GM04503 (cell line): ENCODE results near the gene CDH13.

Experiments used
- DNase-seq: peaks from one replicate; pipeline ENCODE4 v3.0.0-alpha.2; 2012; ENCODE audit warnings: low read depth

CDH13 gene

DNA sequence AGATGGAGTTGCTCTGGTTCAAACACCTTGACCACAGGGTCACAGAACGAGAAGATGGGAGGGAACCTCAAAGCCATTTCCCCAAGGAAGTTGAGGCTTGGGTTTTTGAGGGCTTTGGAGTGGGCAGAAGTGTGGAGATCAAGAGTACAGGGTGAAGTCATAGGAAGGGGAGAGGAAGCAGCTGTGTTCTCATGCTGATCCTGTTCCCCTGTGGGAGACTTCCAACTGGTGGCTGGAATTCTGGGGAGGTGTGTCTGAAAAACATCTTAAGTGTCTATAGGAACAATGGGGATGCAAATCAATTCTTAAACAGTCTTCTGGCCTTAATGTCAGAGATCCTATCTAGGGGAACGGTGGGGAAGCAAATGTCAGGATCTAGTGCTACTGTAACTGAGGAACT lies 1142.2 kb downstream of the CDH13 start:
- no peak for DNase-seq

DNA sequence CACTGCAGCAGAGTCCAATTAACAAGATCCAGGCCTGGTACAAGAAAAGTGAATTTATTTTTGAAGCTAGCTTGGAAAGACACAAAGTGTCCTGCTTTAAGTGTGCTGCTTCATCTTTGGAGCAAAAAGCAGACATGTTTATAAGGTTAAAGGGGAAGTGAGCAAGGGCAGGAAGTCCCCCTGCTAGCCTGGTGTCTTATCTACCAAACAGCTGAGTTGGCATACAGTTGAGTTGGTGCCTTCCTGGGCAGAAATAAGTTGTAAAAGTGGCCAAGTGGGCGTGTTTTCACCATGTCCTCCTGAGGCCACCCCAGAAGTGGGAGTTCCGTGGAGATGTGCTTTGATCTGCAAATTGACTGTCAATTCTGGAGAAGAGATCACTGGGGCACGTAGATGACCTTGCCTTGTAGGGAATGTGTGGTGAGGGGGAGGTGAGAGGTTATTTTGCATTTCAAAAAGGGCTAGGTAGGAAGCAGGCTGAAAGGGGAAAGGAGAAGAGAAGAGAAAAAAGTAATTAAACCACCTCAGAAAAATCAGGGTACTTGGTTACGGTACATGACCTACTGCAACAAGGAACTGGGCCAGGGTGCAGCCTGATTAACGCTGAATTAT lies 1142.7 kb downstream of the CDH13 start:
- no peak for DNase-seq

DNA sequence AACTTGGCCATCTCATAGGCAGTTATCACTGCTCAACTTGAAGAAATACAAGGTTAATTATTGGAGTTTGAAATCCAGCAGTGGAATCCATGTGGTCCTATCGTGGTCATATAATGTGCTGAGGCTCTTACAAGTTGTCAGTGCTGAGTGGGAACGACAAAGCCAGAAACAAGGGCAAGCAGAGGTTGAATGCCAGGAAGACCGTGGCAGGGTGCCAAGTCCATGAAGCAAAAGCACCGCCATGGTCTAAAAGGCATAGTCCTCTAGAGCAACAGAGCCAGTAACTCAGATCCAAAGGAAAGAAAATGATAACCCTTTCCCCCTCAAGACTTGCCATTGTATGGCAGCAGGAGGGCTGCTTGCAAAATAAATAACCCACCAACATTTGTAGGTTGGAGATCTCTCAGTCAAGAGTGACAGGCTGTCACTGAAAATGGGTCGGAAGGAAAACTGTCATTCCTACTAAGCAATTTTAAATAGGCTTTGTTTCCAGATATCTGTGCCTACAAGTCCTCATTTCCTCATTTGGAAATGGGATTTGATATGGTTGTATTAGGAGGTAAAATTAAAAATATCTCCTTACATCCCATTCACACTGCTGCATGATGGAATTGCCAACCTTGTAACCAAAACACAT lies 1144.7 kb downstream of the CDH13 start:
- no peak for DNase-seq

DNA sequence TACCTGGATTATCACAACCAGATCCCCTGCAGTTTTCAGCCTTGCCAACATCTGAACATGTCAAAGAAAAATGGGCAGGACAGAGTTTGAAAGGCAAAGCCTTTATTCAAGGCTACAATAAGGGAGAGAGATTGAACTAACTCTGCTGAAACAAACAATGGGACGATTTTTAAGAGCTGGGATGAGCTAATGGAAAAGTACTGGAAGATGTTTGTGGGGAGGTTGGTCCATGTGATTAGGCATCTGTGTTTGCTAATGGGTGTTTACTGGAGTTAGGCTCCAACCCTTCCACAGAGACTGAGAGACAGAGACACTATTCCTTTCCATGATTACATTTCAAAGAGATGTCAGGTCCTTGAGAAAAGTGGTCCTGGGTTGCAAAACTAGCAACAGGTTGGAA lies 1146.0 kb downstream of the CDH13 start:
- DNase-seq, result no peak

DNA sequence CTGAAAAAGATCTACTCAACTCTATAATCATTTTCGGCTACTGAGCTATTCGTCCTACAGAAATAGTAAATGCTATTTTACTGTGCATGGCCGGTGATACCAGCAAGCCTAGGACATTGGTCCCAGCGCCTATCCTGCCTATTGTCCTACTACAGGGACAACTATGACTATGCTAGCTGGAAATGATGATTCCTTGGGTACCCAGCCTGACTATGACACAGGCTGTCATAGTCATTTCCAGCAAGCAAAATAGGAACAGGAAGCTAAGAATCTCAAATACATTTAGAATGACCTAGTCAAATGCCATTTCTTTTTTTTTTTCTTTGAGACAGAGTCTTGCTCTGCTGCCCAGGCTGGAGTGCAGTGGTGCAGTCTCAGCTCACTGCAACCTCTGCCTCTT lies 1147.3 kb downstream of the CDH13 start:
- no peak for DNase-seq

DNA sequence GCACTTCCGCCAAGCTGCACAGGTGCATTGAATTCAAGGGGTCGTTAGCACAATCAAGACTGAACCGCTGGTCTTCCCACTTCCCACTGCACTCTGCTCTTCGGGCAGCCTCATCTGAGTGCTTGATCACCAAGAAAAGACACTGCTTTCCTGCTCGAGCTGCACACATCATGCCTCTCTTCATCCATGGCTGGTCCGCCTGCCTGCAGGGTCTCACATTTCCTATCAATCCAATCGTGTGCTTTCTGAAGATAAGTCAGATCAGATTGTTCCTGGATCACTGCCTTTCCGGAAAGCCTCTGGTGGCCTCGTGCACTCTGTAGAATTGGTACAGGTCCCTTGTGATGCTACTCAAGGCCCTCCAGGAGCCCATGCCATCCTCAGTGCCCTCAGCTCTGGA lies 1150.2 kb downstream of the CDH13 start:
- no peak for DNase-seq

DNA sequence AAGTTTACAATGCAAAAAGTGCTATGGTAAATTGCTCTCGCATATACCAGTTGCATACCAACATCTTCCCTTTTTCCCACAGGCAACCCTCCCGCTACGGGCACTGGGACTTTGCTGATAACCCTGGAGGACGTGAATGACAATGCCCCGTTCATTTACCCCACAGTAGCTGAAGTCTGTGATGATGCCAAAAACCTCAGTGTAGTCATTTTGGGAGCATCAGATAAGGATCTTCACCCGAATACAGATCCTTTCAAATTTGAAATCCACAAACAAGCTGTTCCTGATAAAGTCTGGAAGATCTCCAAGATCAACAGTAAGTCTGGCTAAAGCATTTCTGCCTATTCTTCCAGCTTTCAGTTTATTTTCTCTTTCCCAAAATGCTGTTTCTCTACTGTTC lies 1153.1 kb downstream of the CDH13 start:
- peak; percentile 11 for DNase-seq

DNA sequence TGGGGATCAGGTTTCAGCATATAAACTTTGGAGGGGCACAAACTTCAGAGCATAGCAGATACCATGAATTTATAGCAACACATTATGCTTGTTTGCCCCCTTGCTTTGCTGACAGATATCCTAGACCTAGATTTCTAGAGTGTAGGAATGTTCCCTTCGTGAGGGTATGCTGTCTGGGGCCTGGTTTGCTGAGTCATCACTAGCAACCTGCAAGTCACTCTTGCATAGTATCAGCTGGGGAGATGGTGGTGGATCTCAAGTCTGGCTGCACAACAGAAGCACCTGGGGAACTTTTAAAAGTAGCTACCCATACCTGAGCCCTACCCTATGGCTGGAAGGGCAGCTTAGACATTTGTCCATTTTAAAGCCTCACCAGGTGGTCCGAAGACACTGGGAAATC lies 1158.7 kb downstream of the CDH13 start:
- no peak for DNase-seq

DNA sequence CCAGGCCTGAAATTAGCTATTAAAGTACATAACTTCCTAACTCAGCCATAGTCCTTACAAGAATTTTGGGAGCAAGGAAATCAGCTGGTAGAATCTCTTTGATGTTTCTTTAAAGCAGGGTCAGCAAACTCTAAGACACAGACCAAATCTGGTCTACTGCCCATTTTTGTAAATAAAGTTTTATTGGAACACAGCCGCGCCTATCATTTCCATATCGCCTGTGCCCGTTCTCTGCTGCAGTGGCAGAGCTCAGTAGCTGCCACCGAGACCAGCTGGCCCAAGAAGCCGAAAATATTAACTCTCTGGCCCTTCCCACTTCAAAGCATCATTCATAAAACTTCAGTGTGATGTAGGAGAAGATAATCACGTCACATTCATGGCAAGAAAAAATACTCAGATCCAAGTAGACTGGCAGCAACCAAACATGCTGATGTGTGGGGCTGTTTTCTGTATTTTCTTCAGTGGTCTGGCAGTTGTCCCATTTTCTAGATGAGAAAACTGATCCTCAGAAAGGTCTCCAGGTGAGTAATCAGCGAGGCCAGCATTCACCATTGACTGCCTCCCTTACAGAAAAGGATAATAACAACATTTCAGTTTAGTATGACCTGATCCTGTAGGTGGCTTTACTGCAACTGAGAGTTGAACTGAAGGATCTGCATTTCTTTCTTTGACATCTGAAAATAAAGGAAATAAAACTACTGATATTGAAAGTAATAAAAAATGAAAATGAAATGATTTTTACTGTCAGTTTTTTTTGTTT lies 1163.1 kb downstream of the CDH13 start:
- no peak for DNase-seq

DNA sequence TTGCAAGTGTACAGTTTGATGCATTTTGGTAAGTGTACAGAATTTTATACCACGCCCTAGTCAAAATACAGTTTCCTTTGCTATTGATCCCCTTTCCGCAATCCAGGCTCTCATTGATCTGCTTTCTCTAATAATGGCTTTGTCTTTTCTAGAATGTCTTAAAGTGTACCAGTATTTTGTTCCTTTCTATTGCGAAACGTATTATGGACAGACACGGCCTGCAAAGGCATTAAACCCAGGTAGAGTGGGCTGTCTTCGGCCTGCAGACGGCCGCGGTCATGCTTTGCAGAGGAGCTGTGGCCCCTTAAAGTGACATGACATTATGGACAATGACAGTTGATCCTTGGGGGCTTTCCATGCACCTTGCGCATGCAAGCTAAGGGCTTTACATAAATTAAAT lies 1165.1 kb downstream of the CDH13 start:
- DNase-seq, result no peak

DNA sequence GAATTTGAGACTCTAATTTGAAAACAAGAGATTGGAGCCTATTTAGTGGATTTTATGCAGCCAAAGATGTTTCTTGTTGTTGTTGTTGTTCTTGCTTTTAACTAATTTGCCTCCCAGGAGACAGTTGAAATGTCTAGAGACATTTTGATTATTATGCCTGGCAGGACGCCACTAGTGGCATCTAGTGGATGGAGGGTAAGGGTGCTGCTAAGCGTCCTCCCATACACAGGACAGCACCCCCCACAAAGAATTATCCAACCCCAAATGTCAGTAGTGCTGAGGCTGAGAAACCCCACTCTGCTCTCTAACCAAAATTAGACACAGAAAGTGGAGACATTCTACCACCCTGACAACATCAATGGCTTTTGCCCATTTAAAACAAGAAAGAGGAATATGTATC lies 1165.6 kb downstream of the CDH13 start:
- DNase-seq, result no peak

DNA sequence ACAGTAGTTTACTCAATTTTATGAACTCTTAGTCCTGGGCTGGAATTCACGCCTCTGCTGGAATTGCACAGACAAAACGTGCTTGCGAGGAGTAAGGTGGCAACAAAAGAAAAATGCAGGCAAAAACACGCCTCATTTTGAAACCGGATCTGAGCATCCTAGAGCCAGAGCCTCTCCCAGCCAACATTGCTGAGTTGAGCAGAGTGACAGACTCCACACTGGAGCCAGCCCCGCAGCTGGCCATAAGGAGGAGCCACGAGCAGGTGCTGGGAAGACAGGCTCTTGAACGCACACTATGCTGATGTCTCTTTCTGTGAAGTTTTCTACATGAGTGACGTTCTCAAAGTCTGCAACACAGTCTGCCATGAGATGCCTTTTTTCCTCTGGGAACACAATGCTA lies 1166.4 kb downstream of the CDH13 start:
- no peak for DNase-seq

DNA sequence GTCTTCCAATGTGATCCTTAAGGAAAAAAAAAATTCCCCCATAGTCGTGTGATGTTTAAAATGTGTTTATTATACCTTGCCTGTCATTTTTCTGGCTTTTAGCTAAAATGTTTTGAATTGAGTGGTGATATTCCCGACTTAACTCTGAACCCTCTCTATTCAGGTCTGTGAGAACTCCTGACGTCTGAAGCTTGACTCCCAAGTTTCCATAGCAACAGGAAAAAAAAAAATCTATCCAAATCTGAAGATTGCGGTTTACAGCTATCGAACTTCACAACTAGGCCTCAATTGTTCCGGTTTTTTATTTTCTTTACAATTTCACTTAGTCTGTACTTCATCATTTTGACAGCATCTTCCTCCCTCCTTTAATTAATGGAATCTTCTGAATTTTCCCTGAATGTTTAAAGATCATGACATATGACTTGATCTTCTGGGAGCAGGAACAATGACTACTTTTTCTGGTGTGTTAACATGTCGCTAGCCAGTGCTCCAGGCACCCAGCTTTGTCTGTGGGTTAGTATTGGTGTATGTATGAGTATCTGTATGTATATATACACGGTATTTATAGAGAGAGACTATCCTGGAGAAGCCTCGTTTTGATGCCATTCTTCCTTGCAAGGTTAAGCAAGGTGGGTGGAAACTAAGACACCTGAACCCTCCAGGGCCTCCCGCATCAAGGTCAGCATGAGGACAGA lies 1168.2 kb downstream of the CDH13 start:
- no peak for DNase-seq

DNA sequence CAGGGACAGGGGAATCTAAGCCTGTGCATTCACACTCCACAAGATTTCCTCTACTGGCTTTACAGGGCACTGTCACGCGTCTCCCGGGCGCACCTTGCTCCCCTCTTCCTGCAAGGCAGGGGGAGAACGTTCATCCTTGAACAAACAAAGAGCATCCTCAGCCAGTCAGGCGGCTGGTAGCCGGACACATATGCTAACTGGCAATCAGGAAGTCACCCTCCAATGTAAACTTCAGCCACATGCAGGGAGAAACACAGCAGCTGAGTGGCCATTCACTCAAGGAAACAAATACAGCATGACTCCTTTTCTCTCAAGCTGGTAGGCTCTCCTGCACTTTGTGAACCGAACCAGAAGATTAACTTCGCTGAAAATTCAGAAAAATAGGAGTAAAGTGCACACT lies 1170.2 kb downstream of the CDH13 start:
- DNase-seq, result no peak

DNA sequence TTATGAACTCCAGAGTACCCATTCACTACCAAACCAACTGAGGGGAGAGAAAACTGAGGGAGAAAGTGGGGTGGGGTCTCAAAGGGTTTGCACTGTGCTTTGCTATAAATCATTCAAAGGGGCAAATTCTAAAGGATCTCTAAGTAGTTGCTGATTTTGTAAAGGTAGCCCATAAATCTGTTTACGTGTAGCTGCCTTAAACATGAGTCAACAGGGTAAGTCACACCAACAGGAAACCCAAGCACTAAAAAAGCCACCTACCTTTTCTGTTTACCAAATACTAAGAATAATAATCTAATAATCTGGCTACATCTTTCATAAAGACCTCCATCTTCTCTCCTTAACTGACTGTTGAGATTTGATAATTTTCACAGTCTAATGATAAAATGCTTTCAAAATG lies 1172.6 kb downstream of the CDH13 start:
- DNase-seq, result no peak

DNA sequence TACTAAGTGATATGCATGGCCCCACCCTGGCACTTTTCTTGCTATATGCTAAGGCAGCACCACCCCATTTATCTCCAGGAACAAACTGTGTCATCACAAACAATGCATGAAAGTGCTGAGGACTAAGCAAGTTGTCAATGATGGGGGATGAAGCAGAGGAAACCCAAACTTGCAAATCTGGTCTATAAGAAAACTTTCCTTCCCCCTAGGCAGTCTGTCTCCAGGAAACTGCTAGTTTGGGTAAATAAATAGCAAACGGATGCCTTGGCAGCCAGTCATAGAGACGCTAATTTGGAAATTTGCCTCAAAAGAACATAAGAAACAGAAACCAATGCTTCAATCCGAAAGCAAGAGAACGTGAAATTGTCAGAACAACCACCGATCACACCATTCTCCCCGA lies 1175.4 kb downstream of the CDH13 start:
- peak; percentile 72 for DNase-seq

DNA sequence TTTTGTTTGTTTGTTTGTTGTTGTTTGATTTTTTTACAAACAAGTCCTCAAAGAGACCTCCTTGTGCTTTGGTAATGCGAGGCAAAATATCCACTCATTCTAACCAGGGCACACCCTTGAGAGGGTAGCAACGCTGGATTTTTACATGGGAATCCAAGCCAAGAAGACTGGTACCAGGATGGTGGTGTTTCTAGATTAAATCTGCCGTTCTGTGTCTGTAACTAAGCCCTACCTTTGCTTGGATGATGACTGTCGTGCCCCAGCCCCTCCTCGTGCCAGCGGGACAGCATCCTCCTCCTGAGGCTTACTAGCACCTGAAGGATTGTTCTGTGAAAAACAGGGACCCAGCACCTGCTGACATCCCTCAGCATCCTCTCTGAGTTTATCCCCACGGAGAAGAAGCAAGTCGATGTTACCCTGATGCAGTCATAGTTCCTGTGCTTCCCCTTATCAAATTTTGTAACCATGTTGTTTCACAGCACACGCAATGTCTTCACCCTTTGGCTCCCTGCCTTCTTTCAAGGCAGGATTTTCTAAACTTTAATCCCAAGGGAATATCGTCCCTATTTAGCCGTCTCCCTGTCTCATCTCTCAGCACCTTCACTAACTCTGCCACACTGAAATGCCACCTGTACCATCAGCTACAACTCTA lies 1175.9 kb downstream of the CDH13 start:
- DNase-seq, result no peak

DNA sequence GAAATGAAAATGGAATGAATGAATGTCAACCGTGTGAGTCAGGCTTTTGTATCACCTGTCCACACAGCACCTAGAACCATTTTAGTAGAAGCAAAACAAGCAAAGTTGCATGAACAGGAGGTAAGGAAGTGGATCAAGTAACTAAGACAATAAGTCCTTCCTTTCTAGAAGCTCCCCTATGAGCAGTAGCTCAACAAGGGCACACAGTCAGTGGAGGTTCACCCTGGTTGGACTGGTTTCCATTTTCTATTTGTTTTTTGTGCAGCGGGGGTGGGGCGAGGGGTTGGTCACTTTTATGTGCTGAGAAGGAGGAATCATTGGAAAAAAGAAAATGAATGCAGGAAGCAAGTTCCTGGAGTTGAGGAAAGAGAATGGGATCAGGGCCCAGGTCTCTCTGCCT lies 1177.0 kb downstream of the CDH13 start:
- DNase-seq, result no peak

DNA sequence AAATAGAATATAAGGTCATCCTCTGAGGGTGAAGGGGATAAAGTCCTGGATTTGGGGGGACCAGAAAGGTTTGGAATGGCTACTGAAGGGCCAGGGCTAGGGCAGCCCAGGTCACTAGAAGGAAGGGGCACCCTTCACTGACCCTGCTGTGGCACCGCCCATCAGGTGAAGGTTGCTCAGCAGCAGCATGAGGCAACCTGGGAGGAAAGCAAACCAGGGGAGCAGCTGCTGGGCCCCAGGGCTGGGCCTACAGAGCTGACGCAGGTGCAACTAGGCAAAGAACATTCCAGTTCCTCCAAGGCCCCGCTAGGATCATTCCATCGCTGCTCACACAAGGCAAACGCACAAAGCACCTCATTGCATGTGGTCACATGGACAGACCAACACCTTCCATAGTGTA lies 1177.6 kb downstream of the CDH13 start:
- DNase-seq, result no peak

DNA sequence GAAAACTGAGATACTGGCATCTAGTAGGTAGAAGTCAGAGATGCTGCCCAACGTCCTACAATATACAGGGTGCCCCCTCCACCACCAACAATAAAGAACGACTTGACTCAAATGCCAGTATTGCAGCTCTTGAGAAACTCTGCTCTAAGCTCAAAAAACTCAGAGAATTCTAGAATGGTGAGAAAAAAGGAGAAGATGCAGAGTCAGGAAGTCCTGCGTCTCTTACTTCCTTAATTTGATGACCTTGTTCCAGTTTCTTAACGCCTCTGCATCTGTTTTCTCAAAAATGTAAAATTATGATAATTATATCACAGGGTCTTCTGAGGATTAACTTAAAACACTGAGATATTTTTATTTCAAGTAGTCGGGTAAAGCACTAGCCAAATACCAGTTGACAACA lies 1179.3 kb downstream of the CDH13 start:
- DNase-seq, result no peak

DNA sequence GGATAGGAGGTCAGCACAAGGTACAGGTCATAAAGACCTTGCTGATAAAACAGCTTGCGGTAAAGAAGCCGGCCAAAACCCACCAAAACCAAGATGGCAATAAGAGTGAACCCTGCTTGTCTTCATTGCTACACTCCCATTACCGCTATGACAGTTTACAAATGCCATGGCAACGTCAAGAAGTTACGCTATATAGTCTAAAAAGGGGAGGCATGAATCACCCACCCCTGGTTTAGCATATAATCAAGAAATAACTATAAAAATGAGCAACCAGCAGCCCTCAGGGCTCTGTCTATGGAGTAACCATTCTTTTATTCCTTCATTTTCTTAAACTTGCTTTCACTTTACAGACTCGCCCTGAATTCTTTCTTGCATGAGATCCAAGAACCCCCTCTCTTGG lies 1180.0 kb downstream of the CDH13 start:
- DNase-seq, result no peak

DNA sequence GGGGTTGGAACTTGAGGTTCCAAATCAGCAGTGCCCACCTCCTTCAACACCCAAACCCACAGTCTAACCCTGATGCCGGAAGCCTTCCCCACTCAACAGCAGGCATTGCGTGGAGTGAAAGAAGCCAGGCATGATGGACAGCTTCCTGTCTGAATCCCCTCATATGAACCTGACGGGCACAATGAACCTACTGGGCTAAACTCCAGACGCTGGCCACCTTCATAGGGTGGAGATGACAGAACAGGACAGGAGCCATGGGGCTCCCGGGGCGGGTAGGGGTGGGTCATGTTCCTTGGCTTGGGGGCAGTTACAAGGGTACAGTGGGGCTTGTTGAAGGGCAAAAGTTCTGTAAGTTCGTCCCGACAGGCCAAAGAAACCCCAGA lies 1180.5 kb downstream of the CDH13 start:
- DNase-seq, result no peak
